ENCODE data around the gene HECTD2. TPM values are rescaled to one million over a fixed set of nuclear protein-coding genes. Genes with fewer than 3 reads are reported as not detected.
"Not testable (repeated sequence)": the region's sequence is repeated elsewhere in the genome, so short reads cannot be mapped to it uniquely, and the experiment has no call there.

The HECTD2 gene
- total RNA-seq, 1 experiment from 2014 or later: 5.2 TPM

DNA sequence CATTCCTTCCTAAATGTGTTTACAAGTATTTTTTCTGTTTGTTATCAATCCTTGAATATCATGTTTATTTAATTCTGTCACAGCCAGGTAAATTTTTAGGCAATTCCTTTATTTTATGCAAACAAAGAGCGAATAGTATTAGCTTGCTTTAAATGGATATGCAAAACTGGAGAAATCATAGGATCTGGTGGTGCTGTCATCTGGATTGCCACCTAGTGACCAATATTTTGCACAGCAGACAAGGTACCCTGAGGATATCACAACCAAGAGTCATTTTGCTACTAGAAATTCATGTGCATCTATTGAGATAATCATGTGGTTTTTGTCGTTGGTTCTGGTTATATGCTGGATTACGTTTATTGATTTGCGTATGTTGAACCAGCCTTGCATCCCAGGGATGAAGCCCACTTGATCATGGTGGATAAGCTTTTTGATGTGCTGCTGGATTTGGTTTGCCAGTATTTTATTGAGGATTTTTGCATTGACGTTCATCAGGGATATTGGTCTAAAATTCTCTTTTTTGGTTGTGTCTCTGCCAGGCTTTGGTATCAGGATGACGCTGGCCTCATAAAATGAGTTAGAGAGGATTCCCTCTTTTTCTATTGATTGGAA lies 40.1 kb upstream of the HECTD2 start:
- intact Hi-C loops (cut with micrococcal nuclease; ENCODE audit: unreplicated experiment); H4K20me1 ChIP-seq (ENCODE audit: insufficient read depth); POLR2A ChIA-PET (ENCODE audit: unreplicated experiment); H3K4me1 ChIP-seq (replicated peaks; ENCODE audit: insufficient read depth); H3K27ac ChIP-seq; H3K27me3 ChIP-seq (ENCODE audit: insufficient read depth, low read depth); H3K9me2 ChIP-seq (ENCODE audit: insufficient read depth); H3F3A ChIP-seq (ENCODE audit: insufficient read depth, low read depth); H3K4me3 ChIP-seq; CTCF ChIA-PET; H3K79me2 ChIP-seq (ENCODE audit: low read depth); H2AFZ ChIP-seq; H3K4me2 ChIP-seq; H3K36me3 ChIP-seq (ENCODE audit: low read depth); BruUV-seq (replicated peaks); H3K9me3 ChIP-seq (ENCODE audit: insufficient read depth, low read depth); DNase-seq: not testable (repeated sequence)
- TF ChIP-seq, protein P1, sequence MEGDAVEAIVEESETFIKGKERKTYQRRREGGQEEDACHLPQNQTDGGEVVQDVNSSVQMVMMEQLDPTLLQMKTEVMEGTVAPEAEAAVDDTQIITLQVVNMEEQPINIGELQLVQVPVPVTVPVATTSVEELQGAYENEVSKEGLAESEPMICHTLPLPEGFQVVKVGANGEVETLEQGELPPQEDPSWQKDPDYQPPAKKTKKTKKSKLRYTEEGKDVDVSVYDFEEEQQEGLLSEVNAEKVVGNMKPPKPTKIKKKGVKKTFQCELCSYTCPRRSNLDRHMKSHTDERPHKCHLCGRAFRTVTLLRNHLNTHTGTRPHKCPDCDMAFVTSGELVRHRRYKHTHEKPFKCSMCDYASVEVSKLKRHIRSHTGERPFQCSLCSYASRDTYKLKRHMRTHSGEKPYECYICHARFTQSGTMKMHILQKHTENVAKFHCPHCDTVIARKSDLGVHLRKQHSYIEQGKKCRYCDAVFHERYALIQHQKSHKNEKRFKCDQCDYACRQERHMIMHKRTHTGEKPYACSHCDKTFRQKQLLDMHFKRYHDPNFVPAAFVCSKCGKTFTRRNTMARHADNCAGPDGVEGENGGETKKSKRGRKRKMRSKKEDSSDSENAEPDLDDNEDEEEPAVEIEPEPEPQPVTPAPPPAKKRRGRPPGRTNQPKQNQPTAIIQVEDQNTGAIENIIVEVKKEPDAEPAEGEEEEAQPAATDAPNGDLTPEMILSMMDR (conservative IDR thresholded peaks at IDR 0.05): peak; percentile 45; the same call in 1 of the 2 replicates

DNA sequence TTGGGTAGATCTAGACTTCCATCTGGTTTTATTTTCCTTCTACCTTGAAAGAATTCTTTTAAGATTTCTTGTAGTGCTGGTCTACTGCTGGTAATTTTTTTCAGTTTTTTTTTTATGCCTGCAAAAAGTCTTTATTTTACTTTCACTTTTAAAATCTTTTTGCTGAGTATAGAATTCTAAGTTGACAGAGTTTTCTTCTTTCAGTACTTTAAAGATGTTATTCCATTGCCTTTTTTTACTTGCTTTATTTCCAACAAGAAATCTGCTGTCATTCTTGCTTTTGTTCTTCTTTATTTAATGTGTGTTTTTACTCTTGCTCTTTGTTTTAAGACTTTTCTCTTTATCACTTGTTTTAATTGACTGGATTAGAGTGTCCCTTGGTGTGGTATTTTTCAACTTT lies 36.1 kb upstream of the HECTD2 start:
- Histone ChIP-seq H3K9me3 (ENCODE audit: insufficient read depth, low read depth) (peaks cover 6% of the 10 kb centered on the region; the same call in 1 of the 2 replicates), H3K4me3 (no peak overlapping the region), H3K4me1 (replicated peaks; ENCODE audit: insufficient read depth) (no peaks in the 10 kb centered on the region), H3K9me2 (ENCODE audit: insufficient read depth) (no peaks in the 10 kb centered on the region), H3K27me3 (ENCODE audit: insufficient read depth, low read depth) (no peaks in the 10 kb centered on the region), H3K4me2 (no peak overlapping the region), H3F3A (ENCODE audit: insufficient read depth, low read depth) (no peaks in the 10 kb centered on the region), H2AFZ (no peak overlapping the region), H3K79me2 (ENCODE audit: low read depth) (no peaks in the 10 kb centered on the region), H3K36me3 (ENCODE audit: low read depth) (no peaks in the 10 kb centered on the region), H4K20me1 (ENCODE audit: insufficient read depth) (no peaks in the 10 kb centered on the region), H3K27ac (no peak overlapping the region)
- ChIA-PET POLR2A (ENCODE audit: unreplicated experiment) (no interaction called here), CTCF (no interaction called here)
- no TSS peak for BruUV-seq (replicated peaks)
- intact Hi-C loops (cut with micrococcal nuclease; ENCODE audit: unreplicated experiment): no loop called here
- no peak for DNase-seq
- no peak for TF ChIP-seq EZH2 (IDR thresholded peaks at IDR 0.05; ENCODE audit: low read depth)
- TF ChIP-seq, protein P1 (conservative IDR thresholded peaks at IDR 0.05): no peak

DNA sequence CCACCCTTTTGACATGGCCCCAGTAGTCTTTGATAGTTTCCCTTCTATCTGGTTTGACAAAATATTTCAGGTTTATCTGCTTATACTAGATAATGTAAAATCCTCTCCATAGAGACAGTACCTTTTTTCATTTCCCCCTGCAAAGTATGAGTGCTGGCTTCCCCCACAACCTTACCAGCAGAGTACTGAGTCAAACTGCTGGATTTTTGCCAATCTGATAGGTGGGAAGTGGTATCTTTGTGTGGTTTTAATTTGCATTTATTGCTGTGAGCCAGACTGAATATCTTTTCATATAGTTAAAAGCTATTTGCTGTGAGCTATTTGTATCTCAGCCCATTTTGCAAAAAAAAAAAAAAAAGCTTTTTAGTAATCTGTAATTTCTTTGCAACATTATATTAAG lies 32.1 kb upstream of the HECTD2 start:
- Histone ChIP-seq H3K79me2 (ENCODE audit: low read depth) (no peaks in the 10 kb centered on the region), H3K4me1 (replicated peaks; ENCODE audit: insufficient read depth) (no peaks in the 10 kb centered on the region), H3K4me3 (no peak overlapping the region), H3K27me3 (ENCODE audit: insufficient read depth, low read depth) (no peaks in the 10 kb centered on the region), H2AFZ (no peak overlapping the region), H3K4me2 (no peak overlapping the region), H3K9me2 (ENCODE audit: insufficient read depth) (no peaks in the 10 kb centered on the region), H3K9me3 (ENCODE audit: insufficient read depth, low read depth) (peaks cover 6% of the 10 kb centered on the region; the same call in 1 of the 2 replicates), H4K20me1 (ENCODE audit: insufficient read depth) (no peaks in the 10 kb centered on the region), H3F3A (ENCODE audit: insufficient read depth, low read depth) (no peaks in the 10 kb centered on the region), H3K27ac (no peak overlapping the region), H3K36me3 (ENCODE audit: low read depth) (no peaks in the 10 kb centered on the region)
- TF ChIP-seq EZH2 (IDR thresholded peaks at IDR 0.05; ENCODE audit: low read depth): no peak
- TF ChIP-seq, protein P1 (conservative IDR thresholded peaks at IDR 0.05): no peak
- BruUV-seq (replicated peaks): no TSS peak
- POLR2A ChIA-PET (ENCODE audit: unreplicated experiment): interaction anchor here (0.6 kb wide), 1 partner anchor 1587 kb away, joined by 4 read pairs; no protein-coding TSS in a partner anchor
- intact Hi-C loops (cut with micrococcal nuclease; ENCODE audit: unreplicated experiment): no loop called here
- CTCF ChIA-PET: no interaction called here
- DNase-seq: no peak
